Right lobe of liver (tissue), 4 donors: Measurements from ENCODE around the gene HELZ.

Experiments used
- CTCF ChIP-seq, 4 donors: fragments of 200-600 bp in 3 of 4; fragments of 450-650 bp in 1 of 4; IDR thresholded peaks; one replicate each; pipeline versions ENCODE4 v1.5.1 to v1.8.0; 2016 to 2022; ENCODE audit warnings: antibody characterized with exemption in 4 of 4, mild to moderate bottlenecking in 2 of 4
- POLR2A ChIP-seq: fragments of 450-650 bp; IDR thresholded peaks from one replicate; pipeline ENCODE4 v1.6.1; 2017; ENCODE audit warnings: antibody characterized with exemption, mild to moderate bottlenecking
- donor health status: DM: no; HTN: no; CAD: no.
- donor health status: DM: no; HTN: no; CAD: no.
- donor health status: DM: no; HTN: yes; CAD: no.

- TF ChIP-seq CTCF (IDR thresholded peaks at IDR 0.05) (no peak), POLR2A (peak; percentile 37)
These were observed at the start of gene HELZ for GRCh38 chr17:67245073-67245693.
